Gastrocnemius medialis (tissue), 4 donors: ENCODE measurements around the gene DNAH6. TPM values are rescaled to one million over a fixed set of nuclear protein-coding genes. Genes with fewer than 3 reads are reported as not detected.
"Not testable (repeated sequence)": the region's sequence is repeated elsewhere in the genome, so short reads cannot be mapped to it uniquely, and the experiment has no call there.

ENCODE experiments used
- ATAC-seq, 2 donors: fragments of 150-250 bp; one replicate each; pipeline ENCODE4 v1.9.1; 2016
- DNase-seq, 2 donors: peaks; one replicate each; pipeline ENCODE4 v3.0.0-alpha.2; 2019
- H3K27ac ChIP-seq, 4 donors: fragments of 200-600 bp; sonication (generic); 1 replicate in 1 of 4; 2 replicates in 3 of 4; pipeline ENCODE4 v1.5.1; 2016 to 2018; ENCODE audit warnings: mild to moderate bottlenecking in 2 of 4, moderate library complexity in 1 of 4
- H3K27me3 ChIP-seq, 3 donors: fragments of 200-600 bp; sonication (generic) in 2 of 3; 1 replicate in 1 of 3; 2 replicates in 2 of 3; pipeline versions ENCODE4 v1.5.1 to v1.6.0; 2016 to 2019; ENCODE audit warnings: mild to moderate bottlenecking in 1 of 3, moderate library complexity in 1 of 3
- H3K36me3 ChIP-seq, 2 donors: fragments of 200-600 bp; sonication (generic) in 1 of 2; one replicate each; pipeline ENCODE4 v1.5.1; 2017 to 2018
- H3K4me1 ChIP-seq, 2 donors: fragments of 200-600 bp; sonication (generic) in 1 of 2; one replicate each; pipeline ENCODE4 v1.5.1; 2016 to 2017; ENCODE audit warnings: mild to moderate bottlenecking in 2 of 2
- H3K4me3 ChIP-seq, 4 donors: fragments of 200-600 bp; sonication (generic) in 3 of 4; 1 replicate in 1 of 4; 2 replicates in 3 of 4; pipeline ENCODE4 v1.5.1; 2016 to 2019; ENCODE audit warnings: mild to moderate bottlenecking in 2 of 4
- H3K9me3 ChIP-seq, 3 donors: fragments of 200-600 bp; sonication (generic) in 2 of 3; 1 replicate in 1 of 3; 2 replicates in 2 of 3; pipeline ENCODE4 v1.5.1; 2016 to 2019
- POLR2A ChIP-seq, 2 donors: fragments of 450-650 bp; IDR thresholded peaks; one replicate each; pipeline ENCODE4 v1.6.1; 2017; ENCODE audit warnings: antibody characterized with exemption in 2 of 2, mild to moderate bottlenecking in 2 of 2, moderate library complexity in 2 of 2
- in situ Hi-C, 4 donors: fragments of 200-750 bp; cut with MboI; loops; one replicate each; pipeline versions ENCODE4 v1.15.0 to v1.8.0; 2017; ENCODE audit warnings: low sequenced_read_pairs in 4 of 4
- intact Hi-C: fragments of 100-400 bp; cut with DNase I; formaldehyde crosslinking; loops from one replicate; pipeline ENCODE4 v1.15.1; 2023; ENCODE audit warnings: low total_unique reads
- total RNA-seq, 4 donors: library from RNA; depleted of rRNA; stranded (reverse); fragments of >200 nt; gene quantifications; one replicate each; pipeline versions ENCODE4 v1.1.0 to v1.2.3, GENCODE V29; 2016
- TF ChIP-seq, protein P1 (sequence below), 5 experiments: fragments of 450-650 bp in 3 of 5; fragments of 200-600 bp in 2 of 5; sonication (generic) in 2 of 5; IDR thresholded peaks in 4 of 5; conservative IDR thresholded peaks in 1 of 5; 1 replicate in 4 of 5; 2 replicates in 1 of 5; pipeline ENCODE4 v1.5.1; 2016 to 2019; ENCODE audit warnings: antibody characterized with exemption in 5 of 5, mild to moderate bottlenecking in 3 of 5, moderate library complexity in 3 of 5

The DNAH6 gene
- total RNA-seq, 4 donors from 2014 or later = not detected

DNA sequence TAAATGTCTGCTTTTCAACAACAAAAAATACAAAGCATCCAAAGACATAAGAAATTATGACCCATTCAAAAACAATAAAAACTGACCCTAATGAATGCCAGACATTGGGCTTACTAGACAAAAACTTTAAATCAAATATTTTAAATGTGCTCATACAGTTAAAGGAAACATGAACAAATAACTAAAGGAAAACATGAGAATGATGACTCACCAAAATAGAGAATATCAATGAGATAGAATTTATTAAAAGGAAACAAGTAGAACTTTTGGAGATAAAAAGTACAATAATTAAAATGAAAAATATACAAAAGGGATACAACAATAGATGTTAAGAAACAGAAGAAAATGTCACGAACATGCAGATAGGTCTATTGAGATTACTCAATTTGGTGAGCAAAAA is 254.0 kb downstream of the DNAH6 start:
- DNase-seq = no peak
- H3K36me3 ChIP-seq = no peaks in the 10 kb centered on the region
- no peak for TF ChIP-seq POLR2A (IDR thresholded peaks at IDR 0.05)
- TF ChIP-seq, protein P1, sequence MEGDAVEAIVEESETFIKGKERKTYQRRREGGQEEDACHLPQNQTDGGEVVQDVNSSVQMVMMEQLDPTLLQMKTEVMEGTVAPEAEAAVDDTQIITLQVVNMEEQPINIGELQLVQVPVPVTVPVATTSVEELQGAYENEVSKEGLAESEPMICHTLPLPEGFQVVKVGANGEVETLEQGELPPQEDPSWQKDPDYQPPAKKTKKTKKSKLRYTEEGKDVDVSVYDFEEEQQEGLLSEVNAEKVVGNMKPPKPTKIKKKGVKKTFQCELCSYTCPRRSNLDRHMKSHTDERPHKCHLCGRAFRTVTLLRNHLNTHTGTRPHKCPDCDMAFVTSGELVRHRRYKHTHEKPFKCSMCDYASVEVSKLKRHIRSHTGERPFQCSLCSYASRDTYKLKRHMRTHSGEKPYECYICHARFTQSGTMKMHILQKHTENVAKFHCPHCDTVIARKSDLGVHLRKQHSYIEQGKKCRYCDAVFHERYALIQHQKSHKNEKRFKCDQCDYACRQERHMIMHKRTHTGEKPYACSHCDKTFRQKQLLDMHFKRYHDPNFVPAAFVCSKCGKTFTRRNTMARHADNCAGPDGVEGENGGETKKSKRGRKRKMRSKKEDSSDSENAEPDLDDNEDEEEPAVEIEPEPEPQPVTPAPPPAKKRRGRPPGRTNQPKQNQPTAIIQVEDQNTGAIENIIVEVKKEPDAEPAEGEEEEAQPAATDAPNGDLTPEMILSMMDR (IDR thresholded peaks at IDR 0.05 in 4 of 5, conservative IDR thresholded peaks at IDR 0.05 in 1 of 5) = no peak
- in situ Hi-C loops (no loop called here), intact Hi-C loops (no loop called here)
- H3K9me3 ChIP-seq = peaks cover 0 to 9% (median 5%) of the 10 kb centered on the region in 3 donors
- ATAC-seq = no peak
- no peaks in the 10 kb centered on the region for H3K27me3 ChIP-seq
- no peak overlapping the region for H3K27ac ChIP-seq
- no peaks in the 10 kb centered on the region for H3K4me1 ChIP-seq
- no peak overlapping the region for H3K4me3 ChIP-seq

DNA sequence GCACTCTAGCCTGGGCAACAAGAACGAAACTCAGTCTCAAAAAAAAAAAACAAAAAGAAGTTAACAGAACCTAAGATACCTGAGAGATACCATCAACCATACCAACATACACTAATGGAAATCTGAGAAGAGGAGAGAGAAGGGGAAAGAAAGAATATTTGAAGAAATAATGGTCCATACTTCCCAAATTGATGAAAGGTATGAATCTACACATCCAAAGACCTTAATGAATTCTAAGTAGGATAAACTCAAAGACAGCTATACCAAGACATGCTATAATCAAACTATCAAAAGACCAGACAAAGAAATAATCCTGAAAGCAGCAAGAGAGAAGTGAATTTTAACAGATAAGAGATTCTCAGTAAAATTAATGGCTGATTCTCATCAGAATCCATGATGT is 255.0 kb downstream of the DNAH6 start:
- no peaks in the 10 kb centered on the region for H3K4me1 ChIP-seq
- no peak for TF ChIP-seq POLR2A (IDR thresholded peaks at IDR 0.05)
- TF ChIP-seq, protein P1 (IDR thresholded peaks at IDR 0.05 in 4 of 5, conservative IDR thresholded peaks at IDR 0.05 in 1 of 5) = no peak
- H3K36me3 ChIP-seq = no peaks in the 10 kb centered on the region
- no peak overlapping the region for H3K4me3 ChIP-seq
- ATAC-seq = no peak
- DNase-seq = no peak
- H3K27me3 ChIP-seq = no peaks in the 10 kb centered on the region
- no peak overlapping the region for H3K27ac ChIP-seq
- peaks cover 0 to 9% (median 5%) of the 10 kb centered on the region in 3 donors for H3K9me3 ChIP-seq
- in situ Hi-C loops (no loop called here), intact Hi-C loops (no loop called here)

DNA sequence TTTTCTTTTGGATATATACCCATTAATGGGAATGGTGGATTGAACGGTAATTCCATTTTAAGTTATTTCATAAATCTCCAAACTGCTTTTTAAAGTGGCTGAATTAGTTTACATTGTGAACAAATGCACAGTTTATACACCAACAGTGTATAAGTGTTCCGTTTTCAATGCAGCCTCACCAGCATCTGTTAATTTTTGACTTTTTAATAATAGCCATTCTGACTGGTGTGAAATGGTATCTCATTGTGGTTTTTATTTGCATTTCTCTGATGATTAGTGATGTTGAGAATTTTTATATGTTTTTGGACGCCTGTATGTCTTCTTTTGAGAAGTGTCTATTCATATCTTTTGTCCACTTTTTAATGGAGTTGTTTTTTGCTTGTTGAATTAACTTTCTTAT is 257.3 kb downstream of the DNAH6 start:
- H3K4me3 ChIP-seq, in situ Hi-C loops, H3K27ac ChIP-seq, H3K27me3 ChIP-seq, H3K36me3 ChIP-seq, H3K4me1 ChIP-seq, ATAC-seq, H3K9me3 ChIP-seq, DNase-seq, intact Hi-C loops: not testable (repeated sequence)

DNA sequence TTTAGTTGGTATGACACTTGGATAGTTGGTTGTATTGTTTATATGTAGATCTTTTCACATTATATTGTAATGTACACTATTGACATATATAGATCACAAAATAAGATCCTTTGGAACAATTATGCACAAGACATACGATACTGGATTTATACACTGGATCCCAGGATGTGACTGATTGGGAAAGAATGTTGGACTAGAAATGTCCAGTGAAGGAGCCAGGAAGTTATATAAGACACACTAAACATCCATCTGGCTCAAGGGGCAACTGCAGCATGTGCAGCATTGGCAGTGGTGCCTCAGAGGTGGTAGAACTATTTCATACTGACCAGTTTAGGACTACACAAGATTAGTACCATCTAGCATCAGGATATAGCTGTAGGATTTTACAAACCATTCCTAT is 259.7 kb downstream of the DNAH6 start:
- no peaks in the 10 kb centered on the region for H3K27me3 ChIP-seq
- DNase-seq = no peak
- TF ChIP-seq POLR2A (IDR thresholded peaks at IDR 0.05) = no peak
- TF ChIP-seq, protein P1 (IDR thresholded peaks at IDR 0.05 in 4 of 5, conservative IDR thresholded peaks at IDR 0.05 in 1 of 5) = no peak
- intact Hi-C loops = no loop called here
- no peaks in the 10 kb centered on the region for H3K4me1 ChIP-seq
- no peaks in the 10 kb centered on the region for H3K36me3 ChIP-seq
- H3K27ac ChIP-seq = no peak overlapping the region
- H3K4me3 ChIP-seq = no peak overlapping the region
- peaks cover 0 to 9% (median 5%) of the 10 kb centered on the region in 3 donors for H3K9me3 ChIP-seq
- no peak for ATAC-seq
- in situ Hi-C loops = no loop called here

DNA sequence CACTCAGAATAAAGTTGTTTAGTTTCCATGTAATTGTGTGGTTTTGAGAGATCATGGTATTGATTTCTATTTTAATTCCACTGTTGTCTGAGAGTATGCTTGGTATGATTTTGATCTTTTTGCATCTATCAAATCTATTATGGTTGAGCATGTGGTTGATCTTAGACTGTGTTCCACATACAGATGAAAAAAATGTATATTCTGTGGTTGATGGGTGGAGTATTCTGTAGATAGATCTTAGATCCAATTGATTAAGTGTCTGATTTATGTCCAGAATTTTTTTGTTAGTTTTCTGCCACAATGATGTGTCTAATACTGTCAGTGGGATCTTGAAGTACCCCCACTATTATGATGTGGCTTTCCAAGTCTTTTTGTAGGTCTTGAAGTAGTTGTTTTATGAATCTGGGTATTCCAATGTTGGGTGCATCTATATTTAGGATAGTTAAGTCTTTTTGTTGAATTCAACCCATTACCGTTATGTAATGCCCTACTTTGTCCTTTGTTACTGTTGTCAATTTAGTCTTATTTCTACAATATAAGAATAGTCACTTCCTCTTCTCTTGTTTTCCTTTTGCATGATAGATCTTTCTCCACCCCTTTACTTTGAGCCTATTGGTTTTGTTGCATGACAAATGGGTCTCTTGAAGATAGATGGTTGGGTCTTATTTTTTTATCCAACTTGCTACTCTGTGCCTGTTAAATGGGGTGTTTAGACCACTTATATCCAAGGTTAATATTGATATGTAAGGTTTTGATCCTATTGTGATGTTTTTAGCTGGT is 262.8 kb downstream of the DNAH6 start:
- ATAC-seq = no peak
- no peak for DNase-seq
- intact Hi-C loops (no loop called here), in situ Hi-C loops (no loop called here)
- Histone ChIP-seq H3K4me3 (no peak overlapping the region), H3K27me3 (no peaks in the 10 kb centered on the region), H3K4me1 (no peaks in the 10 kb centered on the region), H3K9me3 (peaks cover 0 to 9% (median 0%) of the 10 kb centered on the region in 3 donors), H3K36me3 (no peaks in the 10 kb centered on the region), H3K27ac (no peak overlapping the region)
- no peak for TF ChIP-seq POLR2A (IDR thresholded peaks at IDR 0.05)
- TF ChIP-seq, protein P1 (IDR thresholded peaks at IDR 0.05 in 4 of 5, conservative IDR thresholded peaks at IDR 0.05 in 1 of 5) = no peak
